Ramos (cell line): ENCODE results near the gene GABBR2.

Experiments
- in situ Hi-C: fragments of 300-500 bp; cut with MboI; formaldehyde crosslinking; loops from one replicate; pipeline ENCODE4 v1.14.3; 2022; ENCODE audit warnings: low sequenced_read_pairs; ENCODE audit not compliant: unreplicated experiment

Gene GABBR2

DNA sequence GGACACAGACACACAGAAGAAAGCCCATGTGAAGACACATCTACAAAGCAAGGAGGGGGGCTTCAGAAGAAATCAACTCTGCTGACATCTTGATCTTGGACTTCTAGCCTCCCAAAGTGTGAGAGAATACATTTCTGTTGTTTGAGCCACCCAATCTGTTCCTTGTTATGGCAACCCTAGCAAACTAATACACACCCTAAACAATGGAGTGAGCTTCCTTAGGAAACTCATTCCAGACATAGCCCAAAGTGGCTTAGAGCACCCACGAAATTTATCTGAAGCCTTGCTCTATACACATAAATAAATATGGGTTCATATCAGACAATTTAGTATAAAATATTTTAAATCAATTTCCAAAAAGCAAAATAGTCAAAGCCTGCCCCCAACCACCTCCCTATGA lies 445.7 kb downstream of the GABBR2 start:
- in situ Hi-C loops: loop anchor here (25.0 kb wide), 1 partner anchor 351 kb away; the partner anchor contains the start of gene TRMO

DNA sequence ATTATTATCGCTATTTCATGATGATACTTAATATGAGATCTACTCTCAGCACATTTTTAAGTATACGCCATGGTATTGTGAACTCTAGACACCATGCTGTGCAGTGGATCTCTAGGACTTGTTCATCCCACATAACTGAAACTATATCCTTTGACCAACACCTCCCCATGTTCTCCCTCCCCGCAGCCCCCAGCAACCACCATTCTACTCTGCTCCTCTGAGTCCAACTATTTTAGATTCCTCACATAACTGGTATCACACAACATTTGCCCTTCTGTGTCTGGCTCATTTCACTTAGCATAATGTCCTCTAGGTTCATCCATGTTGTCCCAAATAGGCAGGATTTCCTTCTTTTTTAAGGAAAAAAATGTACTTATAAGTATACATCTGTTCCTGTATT lies 446.7 kb downstream of the GABBR2 start:
- in situ Hi-C loops: loop anchor here (25.0 kb wide), 1 partner anchor 350 kb away; the partner anchor contains the start of gene TRMO

DNA sequence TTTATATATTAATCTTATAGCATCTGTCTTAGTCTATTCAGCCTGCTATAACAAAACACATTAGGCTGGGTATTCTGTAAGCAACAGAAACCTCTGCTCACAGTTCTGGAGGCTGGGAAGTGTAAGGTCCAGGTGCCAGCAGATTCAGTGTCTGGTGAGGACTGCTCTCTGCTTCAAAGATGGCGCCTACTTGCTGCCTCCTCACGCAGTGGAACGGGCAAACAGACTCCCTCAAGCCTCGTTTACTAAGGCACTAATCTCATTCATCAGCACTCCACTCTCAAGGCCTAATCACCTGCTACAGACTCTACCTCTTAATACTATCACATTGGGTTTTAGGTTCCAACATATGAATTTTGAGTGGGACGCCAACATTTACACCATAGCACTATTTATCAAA lies 448.1 kb downstream of the GABBR2 start:
- in situ Hi-C loops: loop anchor here (25.0 kb wide), 1 partner anchor 348 kb away; the partner anchor contains the start of gene TRMO

DNA sequence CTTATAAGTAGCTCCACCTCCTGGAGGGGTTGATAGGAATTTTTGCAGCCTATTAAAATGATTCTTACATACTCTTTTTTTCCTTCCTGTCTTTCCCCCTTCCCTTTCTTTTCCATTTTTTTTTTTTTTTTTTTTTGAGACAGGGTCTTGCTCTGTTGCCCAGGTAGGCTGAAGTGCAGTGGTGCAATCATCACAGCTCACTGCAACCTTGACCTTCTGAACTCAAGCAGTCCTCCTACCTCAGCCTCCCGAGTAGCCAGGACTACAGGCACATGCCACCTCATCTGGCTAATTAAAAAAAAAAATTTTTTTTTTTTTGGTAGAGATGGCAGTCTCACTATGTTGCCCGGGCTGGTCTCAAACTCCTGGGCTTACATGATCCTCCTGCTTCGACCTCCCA lies 448.9 kb downstream of the GABBR2 start:
- in situ Hi-C loops: loop anchor here (5.0 to 25.0 kb wide), 2 partner anchors 192 to 347 kb away; partner anchors contain the start of gene TRMO

DNA sequence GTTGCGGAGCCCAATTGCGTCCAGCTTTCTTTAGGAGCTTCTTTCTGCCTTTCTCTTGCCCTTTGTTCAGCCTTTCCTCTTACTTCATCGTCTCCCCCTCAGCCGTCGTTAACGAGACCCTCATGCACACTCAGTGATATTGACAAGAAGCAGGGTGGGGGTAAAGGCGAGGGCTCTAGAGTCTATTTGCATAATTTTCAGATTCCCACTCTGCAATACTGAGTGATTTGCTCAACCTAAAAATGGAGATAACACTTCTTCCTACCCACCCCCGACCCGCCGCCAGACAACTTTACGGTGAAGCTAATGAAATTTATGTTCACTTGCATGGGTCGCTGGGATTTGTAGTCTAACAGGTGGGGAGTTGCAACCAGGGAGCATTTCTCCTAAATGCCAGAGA lies 452.0 kb downstream of the GABBR2 start:
- in situ Hi-C loops: loop anchor here (5.0 to 25.0 kb wide), 2 partner anchors 189 to 344 kb away; partner anchors contain the start of gene TRMO

DNA sequence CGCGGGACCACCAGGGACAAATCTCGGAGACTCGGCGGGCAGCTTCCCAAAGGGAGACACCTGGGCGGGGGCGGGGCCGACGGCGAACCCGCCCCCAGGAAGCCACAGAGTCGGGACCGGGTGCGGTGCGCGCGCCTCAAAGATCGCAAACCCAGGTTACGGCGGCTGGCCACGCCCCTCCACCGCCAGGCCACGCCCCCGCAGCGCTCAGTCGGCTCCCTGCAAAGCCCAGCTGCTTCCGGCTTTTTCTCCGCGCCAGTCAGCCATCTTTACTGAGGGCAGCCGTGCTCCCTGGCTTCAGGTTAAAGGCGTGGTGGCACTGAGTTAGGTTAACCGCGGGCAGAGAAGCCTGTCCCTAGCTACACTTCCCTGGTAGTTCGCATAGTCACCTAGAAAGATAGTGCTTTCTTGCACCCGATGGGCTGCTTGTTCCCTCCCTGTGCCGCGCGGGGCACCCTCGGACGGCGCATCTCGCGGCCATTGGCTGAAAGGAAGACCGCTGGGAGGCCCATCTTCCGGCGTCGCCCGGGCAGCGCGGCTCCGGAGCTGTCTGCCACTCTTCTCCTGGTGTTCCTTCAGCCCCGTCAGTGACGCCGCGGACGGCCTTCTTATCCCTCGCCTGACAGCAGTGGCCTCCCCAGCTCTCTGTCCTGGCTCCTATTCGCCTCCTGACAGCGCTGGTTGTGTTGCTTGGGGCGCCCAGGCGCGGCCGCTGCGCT lies 453.0 kb downstream of the GABBR2 start, which contains the start of gene TBC1D2:
Gene TBC1D2 (minus strand): TSS at position 72 of the 719 bp plus-strand sequence. CDS start 108 bp downstream, outside the sequence.
- in situ Hi-C loops: loop anchor here (5.0 to 25.0 kb wide), 2 partner anchors 188 to 343 kb away; partner anchors contain the start of gene TRMO

DNA sequence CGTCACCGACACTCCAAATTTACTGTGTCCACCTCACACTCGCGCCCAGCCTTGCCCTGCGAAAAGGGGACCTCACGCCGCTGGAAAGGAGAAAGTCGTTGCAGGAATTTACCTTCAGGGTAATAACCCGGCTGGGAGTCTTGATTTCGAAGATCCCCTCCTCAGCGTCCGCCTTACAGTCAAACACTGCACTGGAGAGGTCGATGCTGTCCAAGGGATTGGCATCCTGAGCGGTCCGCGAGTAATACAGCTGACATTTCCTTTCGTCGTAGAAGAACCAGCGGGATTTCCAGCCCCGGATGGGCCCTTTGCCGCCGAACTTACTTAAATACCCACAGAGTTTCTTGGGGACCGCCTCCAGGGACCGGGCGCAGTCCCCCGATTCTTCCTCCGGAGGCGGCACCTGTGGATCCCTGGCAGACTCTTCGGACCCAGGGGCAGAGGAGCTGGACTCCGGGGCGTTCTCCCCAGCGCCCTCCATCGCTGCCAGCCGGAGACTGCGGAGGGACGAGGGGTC lies 453.6 kb downstream of the GABBR2 start:
- in situ Hi-C loops: loop anchor here (5.0 to 25.0 kb wide), 2 partner anchors 188 to 343 kb away; partner anchors contain the start of gene TRMO

DNA sequence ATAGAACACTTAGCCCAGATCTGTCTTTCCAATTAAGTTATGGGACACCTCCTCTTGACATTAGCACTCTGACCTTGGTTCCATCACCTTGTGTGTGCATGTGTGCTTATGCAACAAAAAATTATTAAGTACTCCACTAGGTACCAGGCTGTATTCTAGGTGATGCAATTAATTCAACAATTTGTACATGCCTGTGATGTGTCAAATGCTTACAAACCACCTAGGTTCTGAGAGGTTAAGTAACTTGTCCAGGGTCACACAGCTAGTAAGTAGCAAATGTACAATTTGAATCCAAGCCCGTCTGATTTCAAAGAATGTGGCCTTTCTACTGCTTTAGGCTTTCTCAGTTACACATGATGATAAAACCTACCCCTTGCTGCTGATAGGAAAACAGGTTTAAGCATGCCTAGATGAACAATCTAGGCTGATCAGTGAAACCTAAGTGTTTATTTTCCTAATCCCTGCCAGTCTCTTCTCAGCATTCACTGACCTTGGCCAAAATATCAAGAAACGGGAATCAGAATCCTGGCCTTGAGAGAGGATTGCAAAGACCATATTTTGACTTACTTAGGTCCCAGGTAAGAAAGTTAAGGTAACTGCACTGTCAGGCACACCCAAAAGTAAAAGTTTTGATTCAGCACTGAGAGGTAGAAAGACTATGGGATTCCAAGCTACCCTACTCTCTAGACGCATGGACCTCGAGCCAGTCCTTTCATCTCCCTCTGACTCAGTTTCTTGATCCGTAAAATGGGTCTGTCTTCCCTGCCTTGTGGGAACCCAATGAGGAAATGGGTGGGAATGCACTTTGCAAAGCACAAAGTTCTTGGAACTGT lies 454.3 kb downstream of the GABBR2 start:
- in situ Hi-C loops: loop anchor here (5.0 to 25.0 kb wide), 2 partner anchors 187 to 342 kb away; partner anchors contain the start of gene TRMO

DNA sequence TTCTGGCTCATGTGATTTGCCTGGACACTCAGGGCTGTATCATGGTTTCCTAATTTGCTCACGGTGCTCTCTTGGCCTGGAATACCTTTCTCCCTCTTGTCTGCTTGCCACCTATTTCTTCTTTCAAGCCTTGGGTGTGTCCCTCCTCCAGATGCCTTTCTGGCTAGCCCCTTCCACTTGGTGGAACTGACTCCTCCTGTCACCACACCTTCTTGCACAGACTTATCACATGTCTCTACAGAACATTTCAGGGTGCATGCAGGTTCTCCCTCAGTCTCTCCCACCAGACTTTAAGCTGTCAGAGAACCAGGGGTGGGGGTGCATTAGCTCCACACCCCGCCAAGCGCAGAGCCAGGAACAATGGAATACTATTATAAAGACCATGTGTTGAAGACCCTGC lies 455.2 kb downstream of the GABBR2 start:
- in situ Hi-C loops: loop anchor here (25.0 kb wide), 1 partner anchor 341 kb away; the partner anchor contains the start of gene TRMO

DNA sequence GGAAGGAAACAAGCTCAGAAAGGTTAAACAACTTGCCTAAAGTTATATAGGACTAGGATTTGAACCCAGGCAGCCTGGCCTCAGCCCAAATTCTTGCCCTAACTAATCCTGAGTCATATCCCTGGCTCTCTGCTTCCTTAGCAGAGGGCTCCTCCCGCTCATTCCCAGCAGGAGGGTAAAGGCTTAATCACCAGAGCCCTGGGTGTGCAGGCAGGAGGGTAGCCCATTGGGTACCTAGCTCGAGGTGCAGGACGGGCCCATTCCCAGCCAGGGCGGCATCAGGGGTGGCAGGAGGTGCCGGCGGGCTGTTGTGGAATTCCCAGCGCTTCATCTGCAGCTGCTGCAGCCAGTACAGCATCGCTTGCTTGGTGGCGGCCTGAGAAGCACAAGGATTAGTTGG lies 457.2 kb downstream of the GABBR2 start:
- in situ Hi-C loops: loop anchor here (25.0 kb wide), 1 partner anchor 339 kb away; the partner anchor contains the start of gene TRMO

DNA sequence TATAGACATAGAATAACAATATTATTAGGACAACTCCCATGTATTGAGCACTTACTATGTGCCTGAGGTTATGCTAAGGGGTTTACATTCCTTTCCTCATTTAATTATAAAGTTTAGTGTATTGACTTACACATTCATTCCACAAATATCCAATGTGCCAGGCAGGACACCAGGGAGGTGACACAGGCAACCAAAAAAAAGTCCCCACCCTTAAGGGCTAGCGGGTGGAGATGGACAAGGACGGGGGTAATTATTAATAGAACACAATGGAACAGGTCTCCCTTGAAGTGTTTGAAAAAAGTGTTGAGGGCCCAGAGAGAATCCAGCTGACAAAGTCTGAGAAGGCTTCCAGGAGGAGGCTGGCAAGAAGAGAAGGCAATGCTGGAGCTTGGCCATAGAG lies 459.0 kb downstream of the GABBR2 start:
- in situ Hi-C loops: loop anchor here (25.0 kb wide), 1 partner anchor 337 kb away; the partner anchor contains the start of gene TRMO

DNA sequence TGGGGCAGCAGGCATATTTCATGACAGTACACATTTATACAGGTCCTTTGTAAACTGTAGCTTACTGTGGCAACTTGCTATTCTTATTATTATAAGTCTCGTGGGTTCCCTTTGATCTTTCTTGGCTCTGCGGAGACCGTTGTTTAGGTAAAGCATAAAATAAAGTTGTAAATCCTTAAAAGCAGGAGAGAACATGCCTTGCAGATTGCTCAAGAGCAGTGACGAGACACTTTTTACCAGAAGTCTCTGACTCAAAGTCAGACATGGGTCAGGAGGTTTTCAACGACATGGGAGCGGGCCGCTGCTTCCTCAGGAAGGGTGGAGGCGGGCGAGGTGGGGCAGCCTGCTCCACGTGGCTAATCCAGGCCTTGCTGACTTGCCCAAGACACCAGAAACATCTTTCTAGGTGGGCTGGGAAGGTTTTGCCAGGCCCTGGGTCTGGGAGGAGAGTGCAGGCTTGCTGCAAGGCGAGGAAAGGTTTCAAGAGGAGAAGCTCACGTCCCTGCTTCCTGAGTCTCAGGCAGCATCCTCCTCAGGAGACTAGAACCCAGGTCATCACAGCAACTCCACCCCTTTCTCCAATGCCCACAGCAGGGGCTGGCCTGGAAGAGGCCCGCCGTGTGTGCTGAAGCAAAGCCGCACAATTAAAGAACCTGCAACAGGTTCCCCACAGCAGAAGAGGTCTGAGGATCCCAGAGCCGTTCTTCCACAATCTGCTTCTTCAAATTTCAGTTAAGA lies 459.8 kb downstream of the GABBR2 start:
- in situ Hi-C loops: no loop called here

DNA sequence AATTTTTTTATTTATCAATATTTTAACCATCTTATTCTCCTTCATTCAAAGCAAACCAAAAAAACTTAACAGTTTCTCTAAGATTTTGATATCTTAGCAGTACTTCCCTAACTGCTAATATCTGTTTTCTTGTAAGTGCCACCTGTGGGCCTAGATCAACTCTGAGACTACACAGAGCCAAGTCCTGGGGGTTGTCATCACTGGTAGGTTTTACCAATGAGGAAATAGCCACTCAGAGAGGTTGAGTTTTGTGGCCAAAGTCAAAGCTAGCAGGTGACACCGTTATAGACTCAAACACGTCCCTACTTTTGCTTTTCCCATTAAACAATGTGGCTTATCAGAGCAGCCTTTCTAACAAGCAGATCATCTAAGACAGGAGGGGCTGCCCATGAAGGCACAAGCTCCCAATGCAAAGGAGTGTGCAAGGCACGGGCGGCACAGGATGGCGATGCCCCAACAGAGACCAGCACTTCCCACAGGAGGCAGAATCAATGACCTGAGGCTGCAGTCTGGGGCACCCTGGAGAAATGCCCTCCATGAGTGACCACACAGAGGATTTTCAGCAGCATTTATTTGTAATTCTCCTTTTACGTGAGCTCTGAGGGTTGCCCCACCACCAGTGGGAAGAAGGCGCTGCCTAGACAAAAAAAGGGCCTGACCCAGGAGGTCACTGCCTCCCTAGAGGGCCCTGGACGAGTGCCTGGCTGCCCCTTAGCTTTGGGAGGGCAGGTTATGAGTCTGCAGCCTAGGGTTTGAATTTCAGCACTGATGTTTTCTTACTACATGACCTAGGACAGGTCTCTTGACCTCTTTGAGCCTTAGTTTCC lies 460.7 kb downstream of the GABBR2 start:
- in situ Hi-C loops: no loop called here

DNA sequence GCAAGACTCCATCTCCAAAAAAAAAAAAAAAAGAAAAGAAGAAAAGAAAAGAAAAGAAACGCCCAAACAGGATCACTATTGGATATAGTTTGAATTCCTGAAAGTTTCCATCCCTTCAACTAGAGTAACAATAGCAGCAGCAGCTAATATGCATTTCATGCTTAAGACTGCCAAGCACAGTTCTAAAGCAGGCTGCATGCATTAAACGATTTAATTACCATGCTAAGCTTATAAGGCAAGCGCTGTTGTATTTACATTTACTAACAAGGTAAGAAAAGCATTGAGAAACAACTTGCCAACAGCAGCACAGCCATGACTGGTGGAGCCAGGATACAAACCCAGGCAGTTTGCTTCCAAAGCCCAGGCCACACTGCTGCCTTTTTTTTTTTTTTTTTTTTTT lies 466.3 kb downstream of the GABBR2 start:
- in situ Hi-C loops: no loop called here

DNA sequence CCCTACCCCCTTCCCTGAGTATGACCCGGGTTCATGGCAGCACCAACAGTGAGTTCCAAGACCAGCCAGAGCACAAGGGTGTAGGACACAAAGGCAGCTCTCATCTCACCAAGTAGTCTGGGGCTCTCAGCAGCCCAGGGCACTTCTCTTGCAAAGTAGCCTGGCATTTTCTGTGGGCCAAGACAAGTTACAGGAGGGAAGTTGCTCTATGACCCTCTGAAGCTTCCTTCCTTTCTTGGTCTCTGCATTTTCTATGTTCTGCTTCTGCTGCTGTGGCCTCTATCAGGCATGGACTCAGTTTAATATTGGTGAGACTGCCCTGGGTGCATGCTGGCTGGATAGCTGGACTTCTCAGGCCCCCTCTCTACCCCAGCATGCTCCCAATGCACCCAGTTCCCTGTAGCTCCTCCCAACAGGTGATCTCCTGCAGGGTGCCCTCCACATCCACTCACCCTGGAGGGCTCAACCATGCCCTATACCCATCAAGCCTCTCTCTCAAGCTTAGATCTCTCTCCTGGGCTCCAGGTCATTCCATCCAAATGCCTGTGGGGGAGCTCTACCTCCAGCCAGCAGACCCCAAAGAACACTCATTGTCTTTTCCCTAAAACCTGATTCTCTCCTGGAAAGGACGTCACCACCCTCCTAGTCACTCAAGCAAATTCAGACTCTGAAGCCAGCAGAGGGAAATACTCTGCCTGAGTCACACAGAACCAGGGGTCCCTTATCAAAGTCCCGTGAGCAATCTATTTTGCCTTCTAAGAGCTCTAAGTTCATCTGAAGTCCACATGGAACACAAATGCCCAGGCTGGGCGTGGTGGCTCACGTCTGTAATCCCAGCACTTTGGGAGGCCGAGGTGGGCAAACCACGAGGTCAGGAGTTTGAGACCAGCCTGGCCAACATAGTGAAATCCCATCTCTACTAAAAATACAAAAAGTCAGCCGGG lies 467.1 kb downstream of the GABBR2 start:
- in situ Hi-C loops: no loop called here

DNA sequence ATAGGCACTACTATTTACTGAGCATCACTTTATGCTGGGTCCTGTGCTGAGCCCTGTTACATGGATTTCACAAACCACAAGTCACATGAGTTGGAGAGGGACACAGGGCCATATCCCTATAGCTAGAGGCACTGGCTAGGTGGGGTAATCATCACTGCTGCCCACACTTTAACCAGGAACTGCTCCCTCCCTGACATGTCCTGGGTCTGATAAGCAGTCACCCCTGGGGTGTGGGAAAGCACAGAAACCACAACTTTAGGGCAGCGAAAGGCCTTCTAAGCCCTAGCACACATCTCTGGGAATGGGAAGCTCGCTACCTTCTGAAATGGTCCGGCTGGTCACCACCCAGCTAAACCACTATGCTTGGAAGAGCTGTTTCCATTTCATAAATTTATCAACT lies 468.3 kb downstream of the GABBR2 start:
- in situ Hi-C loops: no loop called here
